IMR-90 (cell line): ENCODE data around the gene ASTN2. TPM values are rescaled to one million over a fixed set of nuclear protein-coding genes. Genes with fewer than 3 reads are reported as not detected.

ENCODE experiments used
- ATAC-seq: fragments of 200-7000 bp; cut with Tn5 transposase; 2 replicates; pipeline ENCODE4 v1.9.1; 2020; ENCODE audit warnings: low read depth, mild to moderate bottlenecking, moderate library complexity
- BruUV-seq: library from RNA; stranded (reverse); fragments of 400-500 nt; replicated peaks from 2 replicates; lab custom pipeline; 2021; lab: Mats Ljungman, UMichigan
- CTCF ChIA-PET: fragments of 300-600 bp; formaldehyde crosslinking; extraction: SDS; loops from one replicate; lab custom pipeline; 2021; ENCODE audit warnings: antibody characterized with exemption; lab: Yijun Ruan, JAX
- POLR2A ChIA-PET: fragments of 300-600 bp; sonication (Branson Sonifier 250); formaldehyde crosslinking; loops from one replicate; lab custom pipeline; 2022; ENCODE audit warnings: antibody characterized with exemption; ENCODE audit not compliant: unreplicated experiment; lab: Charles Lee
- DNase-seq: peaks from one replicate; pipeline ENCODE4 v3.0.0; 2013
- H2AFZ ChIP-seq: replicated peaks from 2 replicates; pipeline ENCODE3; 2013; ENCODE audit warnings: low read length, mild to moderate bottlenecking; ENCODE audit not compliant: poor library complexity
- H2AK5ac ChIP-seq: 2 replicates; pipeline ENCODE4 v1.6.1; 2013; ENCODE audit warnings: low read depth, low read length, inconsistent platforms
- H2AK9ac ChIP-seq: replicated peaks from 2 replicates; pipeline ENCODE3; 2013; ENCODE audit warnings: mild to moderate bottlenecking, low read depth, low read length, moderate library complexity; ENCODE audit not compliant: poor library complexity
- H2BK120ac ChIP-seq: 2 replicates; pipeline ENCODE4 v1.6.1; 2013; ENCODE audit warnings: low read depth, low read length, inconsistent platforms
- H2BK15ac ChIP-seq: 3 replicates; pipeline ENCODE4 v1.6.1; 2013; ENCODE audit warnings: low read depth, low read length, inconsistent platforms
- H2BK20ac ChIP-seq: 2 replicates; pipeline ENCODE4 v1.6.1; 2013; ENCODE audit warnings: low read depth, mild to moderate bottlenecking, inconsistent platforms, low read length, moderate library complexity
- H2BK5ac ChIP-seq: 2 replicates; pipeline ENCODE4 v1.6.1; 2013; ENCODE audit warnings: mild to moderate bottlenecking, low read depth, low read length, inconsistent platforms; ENCODE audit not compliant: poor library complexity, severe bottlenecking
- H3K14ac ChIP-seq: replicated peaks from 2 replicates; pipeline ENCODE4 v1.6.1; 2013; ENCODE audit warnings: low read depth, low read length, inconsistent platforms
- H3K18ac ChIP-seq: 2 replicates; pipeline ENCODE4 v1.6.1; 2013; ENCODE audit warnings: low read depth, low read length, control low read depth
- H3K23ac ChIP-seq: 2 replicates; pipeline ENCODE4 v1.6.1; 2013; ENCODE audit warnings: low read depth, low read length, inconsistent platforms
- H3K27ac ChIP-seq: 2 replicates; pipeline ENCODE4 v1.5.1; 2013; ENCODE audit warnings: mild to moderate bottlenecking, control low read depth, low read length; ENCODE audit not compliant: insufficient read depth
- H3K27me3 ChIP-seq: 2 replicates; pipeline ENCODE4 v1.6.1; 2013; ENCODE audit warnings: low read length; ENCODE audit not compliant: control insufficient read depth, insufficient read depth
- H3K36me3 ChIP-seq: 2 replicates; pipeline ENCODE4 v1.6.1; 2013; ENCODE audit warnings: low read length, mixed read lengths; ENCODE audit not compliant: control insufficient read depth, insufficient read depth
- H3K4ac ChIP-seq: 2 replicates; pipeline ENCODE4 v1.6.1; 2013; ENCODE audit warnings: low read depth, low read length, inconsistent platforms
- H3K4me1 ChIP-seq: 2 replicates; pipeline ENCODE4 v1.6.1; 2013; ENCODE audit warnings: low read length, mixed read lengths; ENCODE audit not compliant: control insufficient read depth, insufficient read depth
- H3K4me2 ChIP-seq: 2 replicates; pipeline ENCODE4 v1.6.1; 2013; ENCODE audit warnings: low read depth, mild to moderate bottlenecking, control low read depth, low read length, moderate library complexity
- H3K4me3 ChIP-seq: 2 replicates; pipeline ENCODE4 v1.5.1; 2013; ENCODE audit warnings: low read depth, mild to moderate bottlenecking, control low read depth, low read length, moderate library complexity; ENCODE audit not compliant: insufficient read depth
- H3K56ac ChIP-seq: 2 replicates; pipeline ENCODE4 v1.6.1; 2013; ENCODE audit warnings: low read length, inconsistent platforms; ENCODE audit not compliant: insufficient read depth; ENCODE audit errors: extremely low read depth
- H3K79me1 ChIP-seq, 2 experiments: 2 replicates each; pipeline ENCODE4 v1.6.1; 2013; ENCODE audit warnings: low read length in 2 of 2, inconsistent platforms in 1 of 2, low read depth in 1 of 2
- H3K9ac ChIP-seq: 2 replicates; pipeline ENCODE4 v1.6.1; 2013; ENCODE audit warnings: low read depth, low read length, control low read depth
- H3K9me1 ChIP-seq: 2 replicates; pipeline ENCODE4 v1.6.1; 2013; ENCODE audit warnings: low read length, inconsistent platforms; ENCODE audit not compliant: insufficient read depth
- H3K9me3 ChIP-seq: 2 replicates; pipeline ENCODE4 v1.6.1; 2013; ENCODE audit warnings: low read length; ENCODE audit not compliant: control insufficient read depth, insufficient read depth
- H4K20me1 ChIP-seq: 2 replicates; pipeline ENCODE4 v1.6.1; 2013; ENCODE audit warnings: low read length, inconsistent platforms; ENCODE audit not compliant: insufficient read depth
- H4K5ac ChIP-seq: 2 replicates; pipeline ENCODE4 v1.6.1; 2013; ENCODE audit warnings: mild to moderate bottlenecking, low read depth, low read length, control low read depth
- H4K8ac ChIP-seq, 2 experiments: 2 replicates each; pipeline ENCODE4 v1.6.1; 2013; ENCODE audit warnings: low read depth in 2 of 2, low read length in 2 of 2, control low read depth in 1 of 2, inconsistent platforms in 1 of 2
- H4K91ac ChIP-seq: 2 replicates; pipeline ENCODE4 v1.6.1; 2013; ENCODE audit warnings: low read depth, low read length, inconsistent platforms; ENCODE audit not compliant: insufficient read depth
- BHLHE40 ChIP-seq: fragments of 150-350 bp; IDR thresholded peaks from 2 replicates; pipeline ENCODE4 v1.6.1; 2016; ENCODE audit warnings: mild to moderate bottlenecking, low read depth, low read length
- CEBPB ChIP-seq: IDR thresholded peaks from 2 replicates; pipeline ENCODE4 v1.6.1; 2012; ENCODE audit warnings: low read depth, low read length, improper control_type of control experiment
- FOS ChIP-seq: fragments of 150-350 bp; IDR thresholded peaks from 2 replicates; pipeline ENCODE4 v1.6.1; 2016; ENCODE audit warnings: low read depth, low read length
- MAFK ChIP-seq: IDR thresholded peaks from 2 replicates; pipeline ENCODE4 v1.6.1; 2012; ENCODE audit warnings: low read depth, low read length, improper control_type of control experiment
- MAZ ChIP-seq: IDR thresholded peaks from 2 replicates; pipeline ENCODE4 v1.6.1; 2012; ENCODE audit warnings: low read depth, mild to moderate bottlenecking, low read length, improper control_type of control experiment, moderate library complexity, borderline replicate concordance
- MXI1 ChIP-seq: IDR thresholded peaks from 2 replicates; pipeline ENCODE4 v1.6.1; 2012; ENCODE audit warnings: low read depth, mild to moderate bottlenecking, low read length, moderate library complexity, borderline replicate concordance
- NFE2L2 ChIP-seq: fragments of 150-350 bp; IDR thresholded peaks from 2 replicates; pipeline ENCODE4 v1.6.1; 2016; ENCODE audit warnings: low read depth, mild to moderate bottlenecking, low read length
- POLR2A ChIP-seq: IDR thresholded peaks from 2 replicates; pipeline ENCODE4 v1.6.1; 2012; ENCODE audit warnings: mild to moderate bottlenecking, low read depth, low read length
- RAD21 ChIP-seq: IDR thresholded peaks from 2 replicates; pipeline ENCODE4 v1.6.1; 2012; ENCODE audit warnings: low read length, improper control_type of control experiment
- RCOR1 ChIP-seq: IDR thresholded peaks from 2 replicates; pipeline ENCODE4 v1.6.1; 2012; ENCODE audit warnings: mild to moderate bottlenecking, low read length, improper control_type of control experiment; ENCODE audit not compliant: insufficient replicate concordance
- SMC3 ChIP-seq: fragments of 150-350 bp; IDR thresholded peaks from 2 replicates; pipeline ENCODE4 v1.6.1; 2016; ENCODE audit warnings: low read depth, mild to moderate bottlenecking, antibody characterized with exemption, low read length, moderate library complexity
- WGBS, 2 experiments: methylation state at CpG; one replicate each; pipeline versions ENCODE4 v1.1.5 to v1.1.7; 2013; ENCODE audit warnings: missing lambda C conversion rate in 2 of 2; ENCODE audit not compliant: insufficient read length in 1 of 2; ENCODE audit errors: extremely low coverage in 2 of 2; 5-methylcytosine and 5-hydroxymethylcytosine counted together
- dilution Hi-C: fragments of 300-500 bp; cut with HindIII; formaldehyde crosslinking; loops from one replicate; pipeline ENCODE4 v1.14.3; 2018; ENCODE audit warnings: low sequenced_read_pairs; ENCODE audit not compliant: unreplicated experiment
- in situ Hi-C: fragments of 300-500 bp; cut with MboI; formaldehyde crosslinking; loops from 3 replicates; pipeline ENCODE4 v1.14.3; 2019; ENCODE audit warnings: low sequenced_read_pairs, inconsistent platforms, mixed read lengths
- intact Hi-C: fragments of 100-400 bp; cut with micrococcal nuclease; formaldehyde crosslinking; loops from 2 replicates; pipeline ENCODE4 v1.10.0; 2022
- polyA plus RNA-seq, 3 experiments: library from polyadenylated mRNA; depleted of rRNA; stranded (reverse); fragments of >200 nt; gene quantifications; 2 replicates each; pipeline ENCODE4 v1.2.3, GENCODE V29; 2012; ENCODE audit warnings: low replicate concordance in 1 of 3
- total RNA-seq: library from RNA; depleted of rRNA; stranded (reverse); fragments of >200 nt; gene quantifications from 2 replicates; pipeline ENCODE4 v1.2.3, GENCODE V29; 2012
- TF ChIP-seq, protein P1 (sequence below): fragments of 150-350 bp; IDR thresholded peaks from 2 replicates; pipeline ENCODE4 v1.6.1; 2017; ENCODE audit warnings: mild to moderate bottlenecking, antibody characterized with exemption, low read length, low read depth

ASTN2 gene
- total and polyA plus RNA-seq, 2 of the 4 experiments (the other 2 are of a cell fraction) = 3.8 to 6.8 TPM

DNA sequence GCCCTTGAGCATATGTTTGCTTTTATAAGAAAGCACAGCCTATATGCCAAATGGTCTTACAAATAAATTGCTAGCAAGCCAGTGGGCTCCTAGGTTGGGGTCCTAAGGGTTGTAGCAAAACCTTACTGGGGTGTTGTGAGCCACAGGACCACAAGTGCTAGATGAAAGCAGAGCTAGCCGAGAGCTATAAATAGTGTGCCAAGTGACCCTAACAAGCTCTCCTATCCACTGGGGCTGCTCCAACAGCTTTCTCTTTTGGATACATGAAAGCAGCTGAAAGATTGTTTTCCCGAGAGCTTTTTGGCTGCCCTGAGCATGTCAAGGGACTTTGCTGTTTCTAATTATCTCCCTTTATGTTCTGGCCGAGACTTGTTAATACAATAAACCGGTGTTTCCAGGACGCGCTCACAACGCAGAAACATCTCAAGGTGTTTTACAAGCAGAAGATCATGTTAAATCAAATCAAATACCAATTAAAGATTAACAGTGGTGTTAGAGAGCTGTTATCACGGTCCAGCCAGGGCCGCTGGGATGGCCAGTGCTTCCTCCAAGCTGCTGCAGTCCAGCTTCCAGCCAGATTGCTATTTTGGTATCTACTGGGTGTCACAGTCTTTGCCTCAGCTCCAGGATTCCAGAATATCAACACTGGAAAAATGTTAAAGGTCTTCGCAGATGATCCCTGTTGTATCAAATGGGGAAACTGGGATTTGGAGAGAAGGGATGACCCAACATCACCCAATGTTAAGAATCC, 351.0 kb downstream of the ASTN2 start:
- in situ Hi-C loops (no loop called here), intact Hi-C loops (no loop called here), dilution Hi-C loops (no loop called here)
- no peak overlapping the region for H3K14ac ChIP-seq
- no peak overlapping the region for H2BK5ac ChIP-seq
- TF ChIP-seq RAD21 = no peak
- TF ChIP-seq MAFK = no peak
- TF ChIP-seq, protein P1, sequence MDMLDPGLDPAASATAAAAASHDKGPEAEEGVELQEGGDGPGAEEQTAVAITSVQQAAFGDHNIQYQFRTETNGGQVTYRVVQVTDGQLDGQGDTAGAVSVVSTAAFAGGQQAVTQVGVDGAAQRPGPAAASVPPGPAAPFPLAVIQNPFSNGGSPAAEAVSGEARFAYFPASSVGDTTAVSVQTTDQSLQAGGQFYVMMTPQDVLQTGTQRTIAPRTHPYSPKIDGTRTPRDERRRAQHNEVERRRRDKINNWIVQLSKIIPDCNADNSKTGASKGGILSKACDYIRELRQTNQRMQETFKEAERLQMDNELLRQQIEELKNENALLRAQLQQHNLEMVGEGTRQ = no peak
- TF ChIP-seq MAZ = no peak
- no peak for TF ChIP-seq NFE2L2
- TF ChIP-seq FOS = no peak
- TF ChIP-seq MXI1 = no peak
- TF ChIP-seq SMC3 = no peak
- TF ChIP-seq CEBPB = no peak
- no peak for TF ChIP-seq BHLHE40
- TF ChIP-seq RCOR1 = no peak
- no peak for TF ChIP-seq POLR2A
- ChIA-PET CTCF (interaction anchor here (1.1 kb wide), 1 partner anchor 96 kb away, joined by 3 read pairs; no protein-coding TSS in a partner anchor), POLR2A (no interaction called here)
- H3K27me3 ChIP-seq = no peaks in the 10 kb centered on the region
- H3K56ac ChIP-seq = no peak overlapping the region
- H3K4me1 ChIP-seq = no peaks in the 10 kb centered on the region
- no peaks in the 10 kb centered on the region for H3K79me1 ChIP-seq
- no peaks in the 10 kb centered on the region for H3K9me1 ChIP-seq
- H2AFZ ChIP-seq = no peak overlapping the region
- H2BK20ac ChIP-seq = no peak overlapping the region
- H3K4me3 ChIP-seq = no peak overlapping the region
- BruUV-seq = no TSS peak
- ATAC-seq (no peak), DNase-seq (no peak)
- no peak overlapping the region for H4K91ac ChIP-seq
- H2BK120ac ChIP-seq = no peak overlapping the region
- H3K23ac ChIP-seq = no peak overlapping the region
- 6% methylated on average over 3 of the region's 10 CpGs; no CpG with 5 or more reads in 1 of the 2 experiments for WGBS, 2 experiments
- no peak overlapping the region for H3K4ac ChIP-seq
- no peak overlapping the region for H3K18ac ChIP-seq
- no peak overlapping the region for H3K4me2 ChIP-seq
- H4K5ac ChIP-seq = no peak overlapping the region
- H3K9me3 ChIP-seq = peaks cover 2% of the 10 kb centered on the region
- no peak overlapping the region for H3K9ac ChIP-seq
- no peak overlapping the region for H3K27ac ChIP-seq
- no peak overlapping the region for H2AK5ac ChIP-seq
- no peaks in the 10 kb centered on the region for H3K36me3 ChIP-seq
- H2BK15ac ChIP-seq = no peak overlapping the region
- H4K20me1 ChIP-seq = no peaks in the 10 kb centered on the region
- no peak overlapping the region for H4K8ac ChIP-seq
- H2AK9ac ChIP-seq = no peak overlapping the region
